ENCODE results near the gene HS6ST3. TPM values are rescaled to one million over a fixed set of nuclear protein-coding genes. Genes with fewer than 3 reads are reported as not detected.

The HS6ST3 gene
- total RNA-seq, 1 donor from 2014 or later = not detected

DNA sequence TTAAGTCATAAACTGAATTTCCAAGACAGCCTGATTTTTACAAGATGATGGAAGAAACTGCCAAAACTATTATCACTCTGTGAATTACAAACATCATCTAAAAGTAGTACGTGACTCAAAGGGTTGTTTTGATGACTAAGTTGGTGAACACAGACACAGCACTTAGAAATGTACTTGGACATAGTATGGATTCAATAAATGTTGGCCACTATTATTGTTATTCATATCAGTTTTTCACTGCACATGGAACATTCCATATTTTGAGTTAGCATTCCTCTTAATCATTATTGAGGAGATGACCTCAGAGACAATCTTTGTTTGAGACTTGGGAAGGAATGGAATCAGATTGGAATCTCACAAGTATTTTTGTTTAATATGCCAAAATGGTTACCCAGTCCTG is 731.5 kb downstream of the HS6ST3 start:
- intact Hi-C loops (cut with micrococcal nuclease) = no loop called here

DNA sequence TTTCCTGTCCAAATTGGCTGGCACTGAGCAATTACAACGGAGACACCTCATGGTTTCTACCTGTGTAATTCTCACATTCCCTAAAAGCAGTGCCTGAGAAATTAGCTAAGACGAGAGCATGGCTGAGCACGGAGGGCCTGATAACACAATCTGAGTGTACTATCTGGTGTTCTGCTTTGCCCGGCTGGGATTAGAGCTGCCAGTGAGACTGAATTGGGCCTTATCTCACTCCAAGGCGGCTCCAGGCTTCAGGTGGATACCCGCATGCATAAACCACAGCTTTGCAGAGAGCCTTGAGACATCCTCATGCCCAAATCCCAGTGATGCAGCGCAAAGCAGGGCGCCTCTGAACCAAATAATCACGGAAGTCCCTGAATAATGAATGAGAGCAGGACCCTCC is 732.1 kb downstream of the HS6ST3 start:
- intact Hi-C loops (cut with micrococcal nuclease) = no loop called here

GRCh38 chr13:96822895-96823294 is 733.0 kb downstream of the HS6ST3 start:
- intact Hi-C loops (cut with micrococcal nuclease) = no loop called here

- intact Hi-C loops (cut with micrococcal nuclease) = no loop called here
Observed at GRCh38 chr13:96824140-96824539, 734.2 kb downstream of the HS6ST3 start.

DNA sequence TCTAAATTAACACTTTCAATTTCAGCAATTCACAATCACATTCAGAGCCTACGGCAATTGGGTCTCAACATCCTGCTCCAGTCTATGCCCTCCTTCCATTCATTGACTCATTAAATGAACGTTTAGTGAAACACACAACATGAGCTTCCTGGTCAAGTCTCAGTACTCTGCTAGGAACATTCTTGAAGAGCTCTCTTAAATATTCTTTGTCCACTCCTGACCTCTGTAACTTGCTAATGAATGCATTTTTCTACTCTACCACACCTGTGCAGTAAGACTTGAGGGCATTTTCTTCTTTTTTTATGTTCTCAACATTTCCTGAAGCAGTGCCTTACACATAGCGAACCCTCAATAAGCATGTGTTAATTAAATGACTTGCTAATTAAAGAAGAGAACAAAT is 735.7 kb downstream of the HS6ST3 start:
- intact Hi-C loops (cut with micrococcal nuclease) = no loop called here

DNA sequence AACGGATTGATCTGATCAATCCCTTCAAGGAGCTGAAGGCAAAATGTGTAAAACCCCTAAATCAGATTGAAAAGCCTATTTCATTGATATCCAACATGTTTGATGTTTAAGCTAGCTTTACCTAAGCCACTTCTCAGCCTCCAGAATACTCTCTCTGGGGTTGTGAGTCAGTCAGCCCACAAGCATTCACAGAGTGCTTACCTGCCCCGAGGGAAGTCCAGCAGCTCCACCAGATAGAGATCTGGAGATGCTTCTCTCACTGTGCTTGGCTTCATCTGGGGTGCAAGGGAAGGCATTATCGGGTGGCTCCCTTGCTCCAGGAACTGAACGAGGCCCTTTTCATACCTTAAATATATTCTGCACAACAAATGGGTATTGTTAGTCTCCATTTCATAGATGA is 744.7 kb downstream of the HS6ST3 start:
- intact Hi-C loops (cut with micrococcal nuclease) = no loop called here

DNA sequence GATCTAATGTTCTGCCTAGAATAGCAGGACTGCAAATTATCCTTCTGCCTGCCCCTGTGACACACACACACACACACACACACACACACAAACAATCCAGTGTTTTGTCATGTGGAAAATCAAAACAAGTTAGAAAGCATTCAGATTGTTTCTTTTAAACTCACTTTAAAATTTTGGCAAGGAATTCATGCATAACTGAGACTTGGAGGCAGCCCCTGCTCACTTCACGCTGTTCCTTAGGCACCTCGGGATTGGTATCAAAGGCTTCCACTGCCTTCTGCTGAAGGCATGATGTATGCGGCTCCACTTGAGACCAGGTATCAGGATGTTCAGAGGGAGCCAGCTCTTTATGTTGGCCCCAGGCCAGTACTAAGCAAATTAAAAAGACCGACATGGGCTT is 745.6 kb downstream of the HS6ST3 start:
- intact Hi-C loops (cut with micrococcal nuclease) = no loop called here

- intact Hi-C loops (cut with micrococcal nuclease) = no loop called here
Observed at GRCh38 chr13:96836733-96837132, 746.8 kb downstream of the HS6ST3 start.

GRCh38 chr13:96837809-96838208 is 747.9 kb downstream of the HS6ST3 start:
- intact Hi-C loops (cut with micrococcal nuclease) = no loop called here

DNA sequence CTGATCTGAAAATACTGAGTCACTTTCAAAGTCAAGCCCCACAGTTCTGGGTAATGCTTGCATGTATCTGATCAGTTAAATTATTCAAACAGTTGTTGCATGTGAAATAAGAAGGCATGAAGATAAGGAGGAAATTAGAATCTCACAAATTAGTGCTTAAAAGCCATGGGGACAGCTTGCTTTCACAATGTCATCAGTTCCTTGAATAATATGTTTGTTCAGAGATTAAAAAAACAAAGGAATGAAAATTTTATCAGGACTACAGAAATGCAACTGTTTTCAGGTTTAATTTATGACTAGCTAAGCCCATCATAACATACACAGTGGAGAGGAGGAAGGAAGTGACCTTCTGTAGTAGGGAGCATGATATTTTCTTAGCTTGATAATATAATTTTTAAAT is 754.3 kb downstream of the HS6ST3 start:
- intact Hi-C loops (cut with micrococcal nuclease) = no loop called here

DNA sequence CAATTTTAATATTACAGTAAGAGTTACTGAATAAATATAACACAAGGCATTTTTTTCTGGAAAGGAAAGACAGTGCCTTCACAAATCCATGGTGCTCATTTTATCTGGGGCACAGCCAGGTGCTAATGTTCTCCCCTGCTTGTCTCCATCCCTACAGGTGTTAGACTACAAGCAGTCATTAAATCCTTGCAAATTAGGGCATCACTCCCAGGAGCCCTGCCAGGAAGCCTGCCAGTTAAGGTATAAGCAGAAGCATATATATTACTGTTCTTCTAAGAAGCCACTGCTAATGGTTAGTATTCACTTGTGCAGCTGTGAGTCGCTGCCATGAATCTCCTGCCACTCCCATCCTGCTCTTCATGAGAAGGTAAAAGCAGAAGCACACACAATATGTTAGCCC is 754.7 kb downstream of the HS6ST3 start:
- intact Hi-C loops (cut with micrococcal nuclease) = no loop called here

- intact Hi-C loops (cut with micrococcal nuclease) = no loop called here
Observed at GRCh38 chr13:96848286-96848685, 758.4 kb downstream of the HS6ST3 start.

DNA sequence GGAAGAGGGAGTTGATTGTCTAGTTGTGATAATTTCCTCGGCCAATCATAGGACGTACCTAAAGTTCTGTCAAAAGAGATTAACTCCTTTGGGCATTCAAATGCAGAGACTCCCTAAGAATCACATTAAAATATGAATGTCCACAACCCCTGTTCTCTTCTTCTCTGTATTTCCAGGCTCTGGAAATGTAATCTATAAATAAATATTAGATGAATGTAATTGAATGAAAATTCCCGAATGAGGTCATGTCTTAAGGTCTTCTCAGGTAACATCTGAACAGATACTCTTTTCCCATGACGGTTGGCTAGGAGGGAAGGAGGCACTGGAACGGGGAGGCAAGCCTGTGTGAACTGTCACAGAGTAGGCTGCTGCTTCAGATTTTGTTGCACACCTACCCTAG is 759.2 kb downstream of the HS6ST3 start:
- intact Hi-C loops (cut with micrococcal nuclease) = no loop called here

DNA sequence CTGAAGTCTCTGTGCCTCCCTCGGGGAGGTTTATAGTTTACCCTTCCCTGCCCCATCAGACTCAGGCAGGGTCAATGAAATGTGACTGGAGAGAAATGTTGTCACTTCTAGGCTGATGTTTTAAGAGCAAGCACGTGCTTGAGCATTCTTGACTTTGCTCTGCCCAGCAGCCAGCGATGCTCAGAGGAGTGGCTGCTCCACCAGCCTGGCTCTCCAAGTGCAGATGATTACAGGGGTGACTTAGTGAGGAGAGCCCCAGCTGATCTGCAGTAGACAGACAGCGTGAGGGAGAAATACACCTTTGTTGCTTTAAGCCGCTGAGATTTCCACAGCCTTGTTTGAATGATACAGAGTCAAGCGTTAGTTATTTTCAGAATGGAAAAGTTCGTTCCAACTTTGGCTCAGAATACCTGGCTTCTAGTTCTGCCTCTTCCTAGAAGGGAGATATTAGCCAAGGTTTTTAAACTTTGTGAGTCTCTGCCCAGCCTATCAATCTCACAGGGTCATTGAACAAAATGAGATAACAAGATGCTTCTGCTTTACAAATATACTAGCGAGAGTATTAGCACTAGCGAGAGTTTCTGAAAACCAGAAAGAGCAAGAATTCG is 760.7 kb downstream of the HS6ST3 start:
- intact Hi-C loops (cut with micrococcal nuclease) = no loop called here

DNA sequence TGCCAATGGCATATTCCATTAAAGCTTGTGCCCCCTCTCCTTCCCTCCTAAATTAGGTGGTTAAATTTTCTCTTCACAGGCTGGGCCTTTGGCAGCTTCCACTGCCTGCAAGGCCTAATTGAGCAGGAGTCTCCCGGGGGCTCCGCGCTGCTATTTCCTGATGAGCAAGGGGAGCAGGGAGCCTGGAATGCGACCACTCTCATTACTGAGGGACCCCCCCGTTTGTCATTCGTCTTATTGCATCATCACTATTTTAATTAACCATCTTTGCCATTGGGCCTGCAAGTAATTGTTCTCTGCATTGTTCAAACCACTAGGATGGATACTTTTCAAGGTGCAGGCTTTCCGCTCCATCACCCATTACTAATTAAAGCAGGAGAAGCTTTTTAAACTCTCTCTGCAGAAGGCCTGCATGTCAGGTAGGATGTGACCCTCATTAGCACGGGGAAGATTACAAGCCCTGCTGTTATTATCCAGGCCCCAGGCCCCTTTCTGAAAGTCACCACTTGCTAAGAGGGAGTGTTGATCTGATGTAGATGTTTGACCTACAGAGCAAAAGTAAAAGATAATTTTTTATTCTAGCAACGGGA is 762.0 kb downstream of the HS6ST3 start:
- intact Hi-C loops (cut with micrococcal nuclease) = no loop called here

DNA sequence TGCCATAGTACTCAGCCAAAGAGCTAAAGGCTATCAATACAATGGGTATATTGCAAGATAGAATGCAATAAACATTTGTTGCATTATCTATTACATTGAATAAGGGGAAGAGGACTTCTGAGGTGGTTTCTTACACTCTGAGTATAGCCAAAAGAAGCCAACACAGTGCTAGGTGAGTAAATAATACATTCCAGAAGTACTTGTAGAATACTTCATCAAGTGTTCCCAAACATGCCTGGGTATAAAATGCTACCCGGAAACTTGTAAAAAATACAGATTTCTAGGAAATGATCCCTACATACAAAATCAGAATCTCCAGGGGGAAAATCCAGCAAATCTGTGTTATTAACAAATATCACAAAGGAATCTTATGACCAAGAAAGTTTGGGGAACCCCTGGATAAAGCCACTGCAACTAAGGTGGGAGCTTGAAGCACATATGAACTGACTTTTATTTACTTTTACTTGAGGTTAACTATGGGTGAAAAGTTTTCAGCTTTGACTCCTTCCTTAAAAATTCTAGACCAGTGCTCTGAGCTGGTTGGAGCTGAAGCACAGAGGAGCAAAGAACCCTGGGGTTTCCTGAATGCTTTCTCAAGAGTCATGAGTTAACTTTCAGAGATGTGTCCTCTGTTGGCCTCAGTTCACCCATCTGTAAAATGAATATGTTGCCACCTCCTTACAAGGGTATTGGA is 768.4 kb downstream of the HS6ST3 start:
- intact Hi-C loops (cut with micrococcal nuclease) = no loop called here

DNA sequence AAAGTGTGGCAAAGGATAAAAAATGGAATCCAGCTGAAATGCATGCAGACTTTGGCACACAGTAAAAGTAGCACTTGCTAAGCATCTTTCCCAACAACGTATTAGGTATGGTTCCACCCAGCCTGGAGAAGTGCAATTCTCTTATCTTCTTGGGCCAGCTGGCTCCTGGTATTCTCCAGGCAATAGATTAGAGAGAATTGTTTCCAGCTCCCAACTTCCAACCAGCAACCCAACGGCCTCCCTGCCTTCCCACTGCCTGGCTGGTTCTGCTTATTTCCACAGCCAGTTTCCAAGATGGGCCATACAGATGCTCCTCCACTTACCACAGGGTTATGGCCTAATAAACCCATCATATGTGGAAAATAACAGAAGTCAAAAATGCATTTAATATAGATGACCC is 771.0 kb downstream of the HS6ST3 start:
- intact Hi-C loops (cut with micrococcal nuclease) = no loop called here

- intact Hi-C loops (cut with micrococcal nuclease) = no loop called here
Observed at GRCh38 chr13:96862093-96862492, 772.2 kb downstream of the HS6ST3 start.

DNA sequence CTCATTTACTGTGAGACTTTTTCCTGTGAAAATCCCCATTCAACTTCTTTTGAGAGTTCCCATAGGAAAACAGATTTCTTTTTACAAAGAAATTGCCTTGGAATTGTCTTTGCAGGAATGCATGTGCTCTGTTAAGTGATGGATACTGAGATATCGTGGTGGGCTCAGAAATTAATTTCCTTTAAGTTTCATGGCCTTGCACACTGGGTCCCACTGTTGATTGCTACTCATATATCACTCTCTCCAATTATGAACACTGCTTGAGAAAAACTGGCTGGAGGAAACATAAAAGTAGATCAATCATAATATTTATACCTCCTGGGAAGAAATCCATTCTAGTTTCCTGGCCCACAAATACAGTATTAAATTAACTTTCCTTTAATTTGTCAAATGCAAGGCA is 773.1 kb downstream of the HS6ST3 start:
- intact Hi-C loops (cut with micrococcal nuclease) = no loop called here

- intact Hi-C loops (cut with micrococcal nuclease) = no loop called here
Observed at GRCh38 chr13:96871469-96871868, 781.6 kb downstream of the HS6ST3 start.

- intact Hi-C loops (cut with micrococcal nuclease) = no loop called here
Observed at GRCh38 chr13:96880419-96880818, 790.5 kb downstream of the HS6ST3 start.

All from T-helper 1 cell treated with Interleukin-12 subunit alpha and Interleukin-12 subunit beta and Interleukin-4 antibody, amounts not matched to agents 30 ng/mL and 1 ng/mL, for 36 hours (primary cell).